ENCODE results near the gene LRRC46.

Gene LRRC46

DNA sequence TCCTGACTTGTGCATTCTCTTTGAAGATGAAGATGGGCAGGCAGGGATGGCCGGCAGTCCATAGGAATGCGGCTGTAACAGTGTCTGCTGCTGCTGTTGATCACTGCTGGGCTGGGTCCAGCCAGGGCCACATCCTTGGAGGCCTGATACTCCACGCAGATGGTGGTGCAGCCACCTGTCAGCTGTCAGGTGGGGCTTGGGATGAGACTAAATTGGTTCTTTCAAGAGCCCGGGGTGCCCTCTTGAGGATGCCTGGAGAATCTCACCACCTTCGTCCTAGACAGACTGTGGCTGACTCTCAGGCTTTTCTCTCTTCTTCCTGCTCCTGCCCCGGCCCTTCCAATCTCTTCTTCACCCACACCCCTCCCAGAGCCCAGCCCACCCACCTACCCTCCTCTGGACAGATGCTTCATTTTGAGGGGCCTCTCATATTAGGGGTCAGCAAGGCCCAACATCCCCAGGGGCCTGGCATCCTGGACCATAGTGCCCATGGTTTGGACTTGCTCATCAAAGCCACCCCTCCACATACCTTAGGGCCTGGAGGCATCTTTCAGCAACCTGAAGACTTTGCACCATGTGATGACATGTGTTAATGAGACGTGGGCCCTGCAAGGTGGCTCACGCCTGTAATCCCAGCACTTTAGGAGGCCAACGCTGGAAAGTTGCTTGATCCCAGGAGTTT lies 29.0 kb upstream of the LRRC46 start:
- Histone ChIP-seq H3K27me3 (ENCODE audit: control insufficient read depth, insufficient read depth, low read length) (no peaks in the 10 kb centered on the region), H3K4me1 (ENCODE audit: control insufficient read depth, low read depth, low read length) (no peaks in the 10 kb centered on the region), H3K9me3 (ENCODE audit: control insufficient read depth, low read depth, low read length) (no peaks in the 10 kb centered on the region), H3K4me3 (ENCODE audit: low read length) (no peak overlapping the region), H3K36me3 (ENCODE audit: control insufficient read depth, low read depth, low read length) (no peaks in the 10 kb centered on the region), H3K9ac (ENCODE audit: low read length) (no peak overlapping the region), H3K27ac (ENCODE audit: low read length) (no peak overlapping the region)

DNA sequence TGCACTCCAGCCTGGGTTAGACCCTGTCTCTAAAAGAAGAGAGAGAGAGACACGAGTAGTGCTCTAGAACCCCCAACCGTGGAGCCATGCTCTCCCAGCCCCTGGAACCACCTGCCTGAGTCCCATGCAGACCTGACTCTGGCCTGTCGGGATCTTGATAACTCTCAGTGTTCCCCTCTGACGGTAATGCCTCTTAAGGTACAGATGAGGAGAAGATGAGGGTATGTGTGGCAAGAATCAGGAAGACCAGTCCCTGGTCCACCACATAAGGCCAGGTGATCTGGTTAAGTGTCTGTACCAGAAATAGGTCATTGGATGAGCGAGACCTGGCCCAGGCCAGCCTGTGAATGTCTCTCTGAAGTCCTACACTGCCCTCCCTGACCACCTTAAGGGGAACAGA lies 28.3 kb upstream of the LRRC46 start:
- Histone ChIP-seq H3K4me1 (ENCODE audit: control insufficient read depth, low read depth, low read length) (no peaks in the 10 kb centered on the region), H3K27ac (ENCODE audit: low read length) (no peak overlapping the region), H3K9me3 (ENCODE audit: control insufficient read depth, low read depth, low read length) (no peaks in the 10 kb centered on the region), H3K27me3 (ENCODE audit: control insufficient read depth, insufficient read depth, low read length) (no peaks in the 10 kb centered on the region), H3K9ac (ENCODE audit: low read length) (no peak overlapping the region), H3K4me3 (ENCODE audit: low read length) (no peak overlapping the region), H3K36me3 (ENCODE audit: control insufficient read depth, low read depth, low read length) (no peaks in the 10 kb centered on the region)

DNA sequence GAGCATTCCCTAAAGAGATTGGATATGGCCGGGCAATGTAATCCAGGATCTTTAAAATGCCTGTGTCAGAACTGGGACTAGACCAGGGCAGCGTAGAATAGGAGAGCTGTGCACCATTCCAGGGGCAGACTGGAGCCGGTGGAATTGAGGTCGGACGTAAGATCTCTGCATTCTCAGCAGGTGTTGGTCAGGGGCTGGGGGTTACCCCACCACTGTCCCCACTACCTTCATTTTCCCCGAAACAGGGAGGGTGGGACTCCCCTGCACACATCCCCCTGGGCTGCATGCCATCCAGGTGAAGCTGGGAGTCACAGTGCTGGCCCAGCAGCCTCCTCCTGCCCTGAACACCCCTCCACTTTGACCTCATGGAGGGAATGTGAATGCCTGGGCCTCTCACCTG lies 27.7 kb upstream of the LRRC46 start:
- Histone ChIP-seq H3K4me3 (ENCODE audit: low read length) (no peak overlapping the region), H3K9ac (ENCODE audit: low read length) (no peak overlapping the region), H3K27me3 (ENCODE audit: control insufficient read depth, insufficient read depth, low read length) (no peaks in the 10 kb centered on the region), H3K27ac (ENCODE audit: low read length) (no peak overlapping the region), H3K4me1 (ENCODE audit: control insufficient read depth, low read depth, low read length) (no peaks in the 10 kb centered on the region), H3K9me3 (ENCODE audit: control insufficient read depth, low read depth, low read length) (no peaks in the 10 kb centered on the region), H3K36me3 (ENCODE audit: control insufficient read depth, low read depth, low read length) (no peaks in the 10 kb centered on the region)

DNA sequence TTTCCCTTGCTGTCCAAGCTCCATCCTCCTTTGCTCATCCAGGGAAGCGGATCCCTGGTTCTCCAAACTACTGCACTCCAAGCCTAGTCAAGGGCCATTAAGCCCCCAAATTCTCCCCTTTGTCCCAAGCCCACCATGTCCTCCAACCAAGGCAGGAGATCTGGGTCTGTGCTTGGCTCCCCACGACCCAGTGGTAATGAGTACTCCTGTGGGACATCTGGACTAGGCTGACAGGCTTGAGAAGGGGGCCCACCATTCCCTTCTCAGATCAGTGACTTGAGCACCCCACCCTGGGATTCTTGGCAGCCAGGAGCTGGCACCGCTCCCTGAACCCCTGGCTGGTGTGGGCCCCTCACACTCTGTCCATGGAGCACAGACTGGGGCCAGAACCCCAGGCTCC lies 27.0 kb upstream of the LRRC46 start:
- Histone ChIP-seq H3K4me1 (ENCODE audit: control insufficient read depth, low read depth, low read length) (no peaks in the 10 kb centered on the region), H3K9me3 (ENCODE audit: control insufficient read depth, low read depth, low read length) (no peaks in the 10 kb centered on the region), H3K4me3 (ENCODE audit: low read length) (no peak overlapping the region), H3K36me3 (ENCODE audit: control insufficient read depth, low read depth, low read length) (peaks cover 4% of the 10 kb centered on the region), H3K9ac (ENCODE audit: low read length) (no peak overlapping the region), H3K27ac (ENCODE audit: low read length) (no peak overlapping the region), H3K27me3 (ENCODE audit: control insufficient read depth, insufficient read depth, low read length) (no peaks in the 10 kb centered on the region)

DNA sequence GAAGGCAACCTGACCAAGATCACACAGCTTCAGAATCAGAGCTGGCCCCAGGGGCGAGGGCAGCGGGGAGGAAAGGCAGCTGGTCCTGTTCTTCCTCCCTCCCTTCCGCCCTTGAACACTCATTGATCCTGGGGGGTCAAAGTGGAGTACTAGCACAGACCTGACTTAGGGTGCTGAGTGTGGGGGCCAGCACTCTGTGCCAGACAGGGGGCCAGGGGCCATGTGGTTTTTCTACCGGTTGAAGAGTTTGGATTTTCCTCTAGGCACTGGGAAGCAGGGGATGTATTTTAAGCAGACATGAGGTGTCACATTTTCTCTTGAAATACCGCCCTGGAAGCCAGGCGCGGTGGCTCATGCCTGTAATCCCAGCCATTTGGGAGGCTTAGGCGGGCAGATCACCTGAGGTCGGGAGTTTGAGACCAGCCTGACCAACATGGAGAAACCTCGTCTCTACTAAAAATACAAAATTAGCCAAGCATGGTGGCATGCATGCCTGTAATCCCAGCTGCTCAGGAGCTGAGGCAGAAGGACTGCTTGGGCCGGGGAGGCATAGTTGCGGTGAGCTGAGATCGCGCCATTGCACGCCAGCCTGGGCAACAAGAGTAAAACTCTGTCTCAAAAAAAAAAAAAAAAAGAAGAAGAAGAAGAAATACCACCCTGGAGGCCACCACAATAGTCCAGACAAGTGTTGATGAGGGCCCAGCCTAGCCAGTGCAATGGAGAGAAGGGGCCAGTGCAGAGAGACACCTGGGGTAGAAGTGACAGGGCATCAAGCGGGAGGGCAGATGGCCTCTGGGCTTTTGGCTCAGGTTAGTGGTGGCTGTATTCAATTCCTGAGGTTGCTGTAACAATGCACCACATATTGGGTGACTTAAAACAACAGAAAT lies 25.2 kb upstream of the LRRC46 start:
- Histone ChIP-seq H3K27me3 (ENCODE audit: control insufficient read depth, insufficient read depth, low read length) (no peaks in the 10 kb centered on the region), H3K9ac (ENCODE audit: low read length) (no peak overlapping the region), H3K27ac (ENCODE audit: low read length) (no peak overlapping the region), H3K4me1 (ENCODE audit: control insufficient read depth, low read depth, low read length) (no peaks in the 10 kb centered on the region), H3K9me3 (ENCODE audit: control insufficient read depth, low read depth, low read length) (no peaks in the 10 kb centered on the region), H3K4me3 (ENCODE audit: low read length) (no peak overlapping the region), H3K36me3 (ENCODE audit: control insufficient read depth, low read depth, low read length) (peaks cover 4% of the 10 kb centered on the region)

DNA sequence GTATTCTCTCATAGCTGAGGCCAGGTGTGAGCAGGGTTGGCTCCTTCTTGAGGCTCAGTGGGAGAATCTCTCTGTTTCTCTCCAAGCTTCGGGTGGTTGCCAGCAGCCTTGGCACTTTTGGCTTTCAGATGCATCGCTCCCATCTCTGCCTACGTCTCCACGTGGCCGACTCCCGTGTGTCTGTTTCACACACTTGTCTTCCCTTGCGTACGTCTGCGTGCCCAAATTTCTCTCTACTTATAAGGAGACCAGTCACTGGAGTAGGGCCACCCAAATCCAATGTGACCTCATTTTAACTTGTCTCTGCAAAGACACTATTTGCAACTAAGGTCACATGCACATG lies 24.6 kb upstream of the LRRC46 start:
- no peak overlapping the region for H3K4me3 ChIP-seq (ENCODE audit: low read length)
- no peaks in the 10 kb centered on the region for H3K9me3 ChIP-seq (ENCODE audit: control insufficient read depth, low read depth, low read length)
- no peaks in the 10 kb centered on the region for H3K27me3 ChIP-seq (ENCODE audit: control insufficient read depth, insufficient read depth, low read length)
- no peak overlapping the region for H3K27ac ChIP-seq (ENCODE audit: low read length)
- H3K9ac ChIP-seq (ENCODE audit: low read length), result no peak overlapping the region
- H3K36me3 ChIP-seq (ENCODE audit: control insufficient read depth, low read depth, low read length), result peaks cover 4% of the 10 kb centered on the region
- no peaks in the 10 kb centered on the region for H3K4me1 ChIP-seq (ENCODE audit: control insufficient read depth, low read depth, low read length)

DNA sequence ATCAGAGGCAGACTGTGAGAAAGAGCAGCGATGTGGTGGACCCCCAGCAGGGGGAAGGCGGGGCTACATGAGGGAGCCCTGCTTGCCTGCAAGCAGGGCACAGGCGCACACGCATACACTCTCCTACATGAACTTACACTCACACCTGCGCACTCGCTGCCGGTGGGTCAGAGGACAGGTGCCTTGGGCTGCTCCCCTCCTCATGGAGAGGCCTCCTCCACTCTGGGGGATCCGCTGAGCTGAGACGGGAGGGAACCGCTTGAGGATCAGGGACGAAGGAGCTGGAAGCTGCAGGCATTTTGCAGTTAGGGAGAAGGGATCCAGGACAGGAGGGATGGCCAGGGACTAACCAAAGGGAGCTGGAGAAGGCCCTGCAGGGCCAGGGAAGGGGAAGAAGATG lies 24.0 kb upstream of the LRRC46 start:
- H3K4me1 ChIP-seq (ENCODE audit: control insufficient read depth, low read depth, low read length), result no peaks in the 10 kb centered on the region
- H3K27me3 ChIP-seq (ENCODE audit: control insufficient read depth, insufficient read depth, low read length), result no peaks in the 10 kb centered on the region
- peaks cover 4% of the 10 kb centered on the region for H3K36me3 ChIP-seq (ENCODE audit: control insufficient read depth, low read depth, low read length)
- no peaks in the 10 kb centered on the region for H3K9me3 ChIP-seq (ENCODE audit: control insufficient read depth, low read depth, low read length)
- H3K27ac ChIP-seq (ENCODE audit: low read length), result no peak overlapping the region
- H3K9ac ChIP-seq (ENCODE audit: low read length), result no peak overlapping the region
- H3K4me3 ChIP-seq (ENCODE audit: low read length), result no peak overlapping the region

DNA sequence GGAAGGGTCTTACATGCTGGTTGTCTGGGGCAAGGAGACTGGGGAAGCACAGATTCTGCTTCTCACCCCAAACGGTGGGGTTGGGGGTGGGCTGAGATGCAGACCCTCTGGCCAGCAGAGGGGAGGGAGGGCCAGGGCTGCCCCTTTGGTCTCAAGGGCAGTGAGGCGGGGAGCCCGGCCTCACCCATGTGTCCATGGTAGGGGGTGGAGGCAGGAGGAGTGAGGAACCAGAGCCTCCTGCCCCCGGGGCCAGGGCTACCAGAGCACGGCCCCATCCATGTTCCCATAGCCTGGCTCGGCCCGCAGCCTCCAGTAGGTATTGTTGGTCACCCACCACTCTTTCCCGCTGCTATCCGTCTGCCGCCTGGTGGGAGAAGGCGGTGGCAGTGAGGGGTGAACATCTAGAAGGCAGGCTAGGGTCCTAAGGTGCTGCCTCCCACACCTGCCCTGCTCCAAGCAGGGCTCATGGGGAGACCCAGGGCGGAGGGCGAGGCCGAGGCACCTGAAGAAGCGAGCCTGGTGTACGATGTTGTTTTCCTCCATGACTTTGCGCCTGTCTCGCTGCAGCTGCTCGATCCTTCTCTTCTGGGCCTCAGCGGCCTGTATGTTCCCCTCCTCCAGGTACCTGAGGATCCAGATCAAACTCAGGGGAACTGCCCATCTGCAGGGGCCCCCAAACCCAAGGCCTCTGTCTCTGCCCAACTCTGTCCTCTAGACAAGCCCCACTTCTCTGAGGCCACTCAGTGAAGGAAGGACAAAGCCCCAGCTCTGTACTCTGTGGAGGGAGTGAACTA lies 23.2 kb upstream of the LRRC46 start:
- H3K36me3 ChIP-seq (ENCODE audit: control insufficient read depth, low read depth, low read length), result peaks cover 4% of the 10 kb centered on the region

DNA sequence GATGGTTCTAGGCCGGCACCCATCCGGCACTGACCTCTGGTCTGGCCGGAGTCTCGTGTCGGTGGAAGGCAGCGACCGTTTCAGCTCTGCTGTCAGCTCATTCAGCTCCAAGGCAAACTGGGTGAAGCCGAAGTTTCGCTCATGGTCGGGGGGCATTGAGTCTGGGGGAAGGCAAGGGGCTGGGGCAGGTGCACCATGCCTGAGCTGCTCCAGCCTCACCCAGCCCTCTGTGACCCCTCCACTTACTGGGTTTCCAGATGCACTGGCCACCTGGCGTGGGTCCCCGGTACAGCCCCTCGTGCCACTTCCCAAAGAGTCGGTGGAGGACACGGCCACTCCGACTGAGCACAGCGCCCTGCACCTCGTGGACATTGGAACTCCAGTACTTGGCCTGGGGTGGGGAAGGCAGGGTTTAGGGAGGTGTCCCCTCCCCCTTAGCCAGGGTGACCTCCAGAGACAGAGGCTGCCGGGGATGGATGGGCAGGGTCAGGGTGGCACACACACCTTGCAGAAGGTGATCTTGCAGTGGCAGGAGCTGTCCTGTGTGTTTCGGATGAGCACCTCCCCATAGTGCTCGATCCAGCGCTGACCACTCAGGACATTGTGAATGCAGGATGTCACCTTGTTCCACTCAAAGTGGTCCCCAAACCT lies 22.5 kb upstream of the LRRC46 start:
- H3K4me1 ChIP-seq (ENCODE audit: control insufficient read depth, low read depth, low read length), result no peaks in the 10 kb centered on the region

More for the DNA sequence above, 23.2 kb upstream of the LRRC46 start:
- H3K9ac ChIP-seq (ENCODE audit: low read length), result no peak overlapping the region
- H3K4me3 ChIP-seq (ENCODE audit: low read length), result no peak overlapping the region
- no peaks in the 10 kb centered on the region for H3K4me1 ChIP-seq (ENCODE audit: control insufficient read depth, low read depth, low read length)
- H3K9me3 ChIP-seq (ENCODE audit: control insufficient read depth, low read depth, low read length), result no peaks in the 10 kb centered on the region
- no peaks in the 10 kb centered on the region for H3K27me3 ChIP-seq (ENCODE audit: control insufficient read depth, insufficient read depth, low read length)
- no peak overlapping the region for H3K27ac ChIP-seq (ENCODE audit: low read length)

DNA sequence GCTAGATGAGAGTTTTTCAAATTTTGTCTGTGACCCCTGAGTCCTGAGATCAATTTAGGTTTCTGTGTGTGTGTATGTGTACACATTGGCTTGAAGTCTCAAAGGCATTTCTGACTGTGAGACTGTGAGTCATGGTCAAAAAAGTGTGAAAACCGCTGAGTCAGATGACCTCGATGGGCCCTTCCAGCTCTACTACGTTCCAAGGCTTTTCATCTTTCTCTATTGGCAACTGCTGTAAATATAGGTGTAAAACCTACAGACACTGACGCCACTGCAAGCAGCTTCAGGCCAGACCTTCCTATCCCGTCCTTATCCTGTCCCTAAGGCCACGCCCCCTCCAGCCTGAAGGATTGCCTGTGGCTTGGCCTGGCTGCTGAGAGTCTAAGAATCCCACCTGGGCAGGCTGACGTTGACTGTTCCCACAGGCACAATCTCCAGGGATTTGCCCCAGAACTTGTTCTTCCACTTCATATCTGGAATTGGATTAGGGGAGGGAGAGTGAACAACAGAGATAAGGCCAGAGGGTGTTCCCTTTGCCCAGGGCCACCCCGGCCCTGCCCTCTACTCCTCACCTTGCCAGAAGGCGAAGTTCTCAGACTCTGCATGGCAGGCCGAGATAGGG lies 21.2 kb upstream of the LRRC46 start:
- Histone ChIP-seq H3K9me3 (ENCODE audit: control insufficient read depth, low read depth, low read length) (no peaks in the 10 kb centered on the region), H3K36me3 (ENCODE audit: control insufficient read depth, low read depth, low read length) (peaks cover 4% of the 10 kb centered on the region), H3K4me1 (ENCODE audit: control insufficient read depth, low read depth, low read length) (no peaks in the 10 kb centered on the region), H3K27ac (ENCODE audit: low read length) (no peak overlapping the region), H3K4me3 (ENCODE audit: low read length) (no peak overlapping the region), H3K9ac (ENCODE audit: low read length) (no peak overlapping the region), H3K27me3 (ENCODE audit: control insufficient read depth, insufficient read depth, low read length) (no peaks in the 10 kb centered on the region)

More for the DNA sequence above, 22.5 kb upstream of the LRRC46 start:
- no peaks in the 10 kb centered on the region for H3K9me3 ChIP-seq (ENCODE audit: control insufficient read depth, low read depth, low read length)
- H3K36me3 ChIP-seq (ENCODE audit: control insufficient read depth, low read depth, low read length), result peaks cover 4% of the 10 kb centered on the region
- no peak overlapping the region for H3K27ac ChIP-seq (ENCODE audit: low read length)
- H3K4me3 ChIP-seq (ENCODE audit: low read length), result no peak overlapping the region
- no peaks in the 10 kb centered on the region for H3K27me3 ChIP-seq (ENCODE audit: control insufficient read depth, insufficient read depth, low read length)
- no peak overlapping the region for H3K9ac ChIP-seq (ENCODE audit: low read length)
